Erythroblast (primary cell): ENCODE measurements around the gene SHLD2.

Source experiments
- GATA1 ChIP-seq: IDR thresholded peaks from 2 replicates; pipeline ENCODE4 v1.6.1; 2011; ENCODE audit warnings: low read depth, mild to moderate bottlenecking, control low read depth, low read length, moderate library complexity
- POLR2A ChIP-seq: IDR thresholded peaks from 2 replicates; pipeline ENCODE4 v1.6.1; 2011; ENCODE audit warnings: mild to moderate bottlenecking, low read length

DNA sequence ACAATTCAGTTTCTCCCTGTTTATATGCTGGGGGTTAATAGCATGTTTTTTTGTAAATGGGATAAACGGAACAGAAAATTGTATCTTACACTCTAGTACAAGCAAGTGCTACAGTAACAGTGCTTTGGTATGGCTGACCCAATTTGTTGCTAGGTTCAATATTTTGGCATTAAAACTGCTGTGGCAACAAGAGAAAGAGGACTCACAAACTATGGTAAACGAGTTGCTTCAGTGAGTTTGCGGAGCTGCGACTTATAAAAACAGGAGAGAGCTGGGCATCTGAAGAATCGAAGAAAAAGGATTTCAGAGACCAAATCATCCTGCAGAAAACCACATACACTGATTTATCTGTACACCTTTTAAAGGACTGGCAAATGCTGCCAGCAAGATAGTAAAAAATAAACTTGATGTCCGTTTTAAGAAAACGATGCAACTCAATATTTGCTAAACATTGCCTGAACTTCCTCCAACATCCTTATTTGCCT lies 2.6 kb upstream of the SHLD2 start:
- TF ChIP-seq POLR2A (no peak), GATA1 (no peak)
